ENCODE data around the gene ZNF451. TPM values are rescaled to one million over a fixed set of nuclear protein-coding genes. Genes with fewer than 3 reads are reported as not detected.

ZNF451 gene
- total RNA-seq, 1 donor from 2014 or later, result 21.5 TPM

DNA sequence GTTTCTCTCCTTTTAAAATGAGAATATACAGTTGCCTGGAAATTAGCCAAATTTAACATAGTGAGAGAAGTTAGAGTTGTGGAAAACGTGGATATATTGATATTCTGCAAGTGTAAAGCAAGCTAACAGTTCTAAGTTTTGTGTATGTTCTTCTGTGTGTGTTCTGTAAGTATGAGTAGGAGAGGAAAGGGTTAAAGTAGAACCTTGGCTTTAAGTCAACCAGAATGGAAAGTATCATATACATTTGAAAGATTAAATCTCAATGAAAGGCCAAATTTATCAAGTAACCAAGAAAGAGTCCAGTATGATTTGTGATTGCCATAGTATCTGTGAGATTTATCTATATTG, 52.2 kb downstream of the ZNF451 start:
- intact Hi-C loops (cut with DNase I), result no loop called here
- H3K4me1 ChIP-seq, result no peaks in the 10 kb centered on the region
- no peak overlapping the region for H3K27ac ChIP-seq
- no peaks in the 10 kb centered on the region for H3K27me3 ChIP-seq
- no peak for TF ChIP-seq CTCF (IDR thresholded peaks at IDR 0.05)
- no peak overlapping the region for H3K4me3 ChIP-seq
- no peaks in the 10 kb centered on the region for H3K9me3 ChIP-seq
- no peak for DNase-seq (ENCODE audit: low spot score in 2 of 2)
- H3K36me3 ChIP-seq, result peaks cover 22 to 41% of the 10 kb centered on the region in 2 donors

- Histone ChIP-seq H3K27me3 (no peaks in the 10 kb centered on the region), H3K27ac (no peak overlapping the region), H3K4me3 (no peak overlapping the region), H3K4me1 (no peaks in the 10 kb centered on the region), H3K36me3 (peaks cover 31 to 48% of the 10 kb centered on the region in 2 donors), H3K9me3 (no peaks in the 10 kb centered on the region)
- intact Hi-C loops (cut with DNase I), result no loop called here
- TF ChIP-seq CTCF (IDR thresholded peaks at IDR 0.05), result no peak
- no peak for DNase-seq (ENCODE audit: low spot score in 2 of 2)
Measured at GRCh38 chr6:57143690-57144089, 53.7 kb downstream of the ZNF451 start.

- H3K27me3 ChIP-seq, result no peaks in the 10 kb centered on the region
- DNase-seq (ENCODE audit: low spot score in 2 of 2), result no peak
- H3K36me3 ChIP-seq, result peaks cover 31 to 42% of the 10 kb centered on the region in 2 donors
- intact Hi-C loops (cut with DNase I), result no loop called here
- H3K4me3 ChIP-seq, result no peak overlapping the region
- no peaks in the 10 kb centered on the region for H3K9me3 ChIP-seq
- no peak for TF ChIP-seq CTCF (IDR thresholded peaks at IDR 0.05)
- no peak overlapping the region for H3K27ac ChIP-seq
- H3K4me1 ChIP-seq, result no peaks in the 10 kb centered on the region
Measured at GRCh38 chr6:57147401-57147800, 57.4 kb downstream of the ZNF451 start.

DNA sequence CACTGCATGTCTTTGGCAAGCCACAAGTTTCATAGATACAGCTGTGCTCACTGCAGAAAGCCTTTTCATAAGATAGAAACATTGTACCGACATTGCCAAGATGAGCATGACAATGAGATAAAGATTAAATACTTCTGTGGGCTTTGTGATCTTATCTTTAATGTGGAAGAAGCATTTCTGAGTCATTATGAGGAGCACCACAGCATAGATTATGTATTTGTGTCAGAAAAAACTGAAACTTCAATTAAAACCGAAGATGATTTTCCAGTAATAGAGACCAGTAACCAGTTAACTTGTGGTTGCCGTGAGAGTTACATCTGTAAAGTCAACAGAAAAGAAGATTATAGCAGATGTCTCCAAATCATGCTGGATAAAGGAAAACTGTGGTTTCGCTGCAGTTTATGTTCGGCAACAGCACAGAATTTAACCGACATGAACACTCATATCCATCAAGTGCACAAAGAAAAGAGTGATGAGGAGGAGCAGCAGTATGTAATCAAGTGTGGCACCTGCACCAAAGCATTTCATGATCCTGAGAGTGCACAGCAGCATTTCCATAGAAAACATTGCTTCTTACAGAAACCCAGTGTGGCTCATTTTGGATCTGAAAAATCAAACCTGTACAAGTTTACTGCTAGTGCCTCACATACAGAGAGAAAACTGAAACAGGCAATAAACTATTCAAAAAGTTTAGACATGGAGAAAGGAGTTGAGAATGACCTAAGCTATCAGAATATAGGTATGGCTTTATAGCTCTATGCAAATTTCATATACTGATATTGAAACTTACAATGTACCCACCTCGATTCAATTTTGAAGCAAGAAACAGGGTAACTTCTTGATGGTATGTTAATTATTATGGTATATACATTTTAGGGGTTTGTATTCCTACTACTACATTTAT, 58.2 kb downstream of the ZNF451 start:
- intact Hi-C loops (cut with DNase I), result no loop called here
- TF ChIP-seq CTCF (IDR thresholded peaks at IDR 0.05), result no peak

DNA sequence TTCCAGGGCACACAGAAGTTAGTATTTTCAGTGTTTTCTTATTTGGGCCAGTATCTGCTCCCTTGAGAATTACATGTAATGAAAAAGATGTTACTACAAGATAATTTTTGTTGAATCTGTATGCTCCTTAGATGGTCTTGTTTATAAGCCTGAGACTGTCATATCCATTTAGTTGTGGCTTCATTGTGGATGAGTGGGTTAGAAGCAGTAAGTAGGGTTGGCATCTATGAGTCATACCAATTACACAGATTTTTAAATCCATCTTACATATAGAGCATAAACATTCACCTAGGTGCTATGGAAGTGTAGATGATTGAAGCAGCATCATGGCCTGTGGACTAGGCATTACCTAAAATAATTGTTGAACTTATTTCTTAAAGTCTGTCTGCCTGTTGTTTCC, 68.7 kb downstream of the ZNF451 start:
- intact Hi-C loops (cut with DNase I), result no loop called here
- no peak for TF ChIP-seq CTCF (IDR thresholded peaks at IDR 0.05)
- H3K36me3 ChIP-seq, result peaks cover 21 to 63% of the 10 kb centered on the region in 2 donors
- no peak overlapping the region for H3K4me3 ChIP-seq
- H3K27ac ChIP-seq, result no peak overlapping the region
- no peaks in the 10 kb centered on the region for H3K27me3 ChIP-seq
- H3K4me1 ChIP-seq, result no peaks in the 10 kb centered on the region
- no peak for DNase-seq (ENCODE audit: low spot score in 2 of 2)
- H3K9me3 ChIP-seq, result no peaks in the 10 kb centered on the region

More for the DNA sequence above, 58.2 kb downstream of the ZNF451 start:
- no peaks in the 10 kb centered on the region for H3K9me3 ChIP-seq
- no peak overlapping the region for H3K4me3 ChIP-seq
- H3K4me1 ChIP-seq, result no peaks in the 10 kb centered on the region
- no peak overlapping the region for H3K27ac ChIP-seq
- peaks cover 30 to 48% of the 10 kb centered on the region in 2 donors for H3K36me3 ChIP-seq
- DNase-seq (ENCODE audit: low spot score in 2 of 2), result no peak
- H3K27me3 ChIP-seq, result no peaks in the 10 kb centered on the region
